ENCODE data around the gene CTSL. TPM values are rescaled to one million over a fixed set of nuclear protein-coding genes. Genes with fewer than 3 reads are reported as not detected.

CTSL gene
- total RNA-seq, 1 donor from 2014 or later, result 139 TPM

DNA sequence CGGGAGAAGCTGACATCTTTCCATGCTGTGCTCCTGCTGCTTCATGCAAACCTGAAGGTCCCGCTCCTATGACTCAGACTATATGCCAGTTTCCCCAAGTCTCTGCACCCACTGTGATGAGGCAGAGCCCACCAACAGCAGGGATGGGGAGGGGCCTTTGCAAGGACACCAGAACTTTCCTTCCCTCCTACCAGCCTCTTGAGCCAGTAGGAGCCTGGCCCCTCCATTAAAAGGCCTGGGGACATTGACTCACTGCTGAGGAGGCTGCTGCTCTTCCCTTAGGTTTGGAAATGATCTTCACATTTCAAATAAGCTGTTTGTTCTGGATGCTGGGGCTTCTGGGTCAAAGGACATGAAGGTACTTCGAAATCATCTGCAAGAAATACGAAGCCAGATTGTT lies 26.1 kb upstream of the CTSL start:
- DNase-seq (ENCODE audit: extremely low read depth, low read depth, low spot score), result no peak

DNA sequence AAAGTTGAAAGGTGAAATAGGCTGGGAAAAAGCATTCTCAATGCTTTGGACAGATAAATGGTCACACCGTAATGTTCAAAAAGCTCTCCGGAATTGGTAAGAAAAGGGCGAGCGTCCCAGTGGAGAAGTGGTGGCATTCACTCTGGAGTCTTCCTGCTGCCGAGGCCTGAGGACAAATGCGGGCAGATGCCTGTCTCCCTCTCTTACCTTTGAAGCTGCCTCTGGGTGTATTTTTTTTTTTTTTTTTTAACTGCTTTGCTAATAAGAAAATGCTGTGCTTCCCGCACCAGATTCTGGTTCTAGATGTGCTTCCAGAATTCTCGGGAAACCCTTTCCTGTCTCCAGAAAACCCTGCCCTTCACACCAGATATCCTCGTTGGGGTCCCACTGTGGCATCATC lies 24.4 kb upstream of the CTSL start:
- DNase-seq (ENCODE audit: extremely low read depth, low read depth, low spot score), result no peak

DNA sequence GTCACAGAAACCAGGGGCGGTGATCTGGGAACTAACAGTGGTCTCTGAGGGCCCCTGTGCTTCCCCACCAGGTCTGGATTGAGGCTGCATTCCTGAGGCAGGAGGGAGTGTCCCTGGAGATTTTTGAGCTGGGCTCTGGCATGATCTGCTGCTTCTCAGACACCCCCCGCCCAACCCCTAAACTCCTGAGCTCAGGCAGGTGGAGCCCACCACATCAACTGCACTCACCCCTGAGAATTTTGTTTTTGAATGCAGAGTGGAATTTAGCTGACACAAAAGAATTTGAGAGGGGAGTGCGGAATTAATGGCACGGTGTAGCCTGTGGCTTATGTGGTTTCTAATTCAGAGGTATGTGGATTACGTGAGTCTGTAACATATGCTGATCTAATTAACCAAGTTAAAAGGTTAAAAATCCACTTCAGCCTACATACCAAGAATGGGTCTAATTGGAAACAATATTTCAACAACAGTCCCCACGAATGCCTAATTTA lies 23.9 kb upstream of the CTSL start:
- DNase-seq (ENCODE audit: extremely low read depth, low read depth, low spot score), result no peak

DNA sequence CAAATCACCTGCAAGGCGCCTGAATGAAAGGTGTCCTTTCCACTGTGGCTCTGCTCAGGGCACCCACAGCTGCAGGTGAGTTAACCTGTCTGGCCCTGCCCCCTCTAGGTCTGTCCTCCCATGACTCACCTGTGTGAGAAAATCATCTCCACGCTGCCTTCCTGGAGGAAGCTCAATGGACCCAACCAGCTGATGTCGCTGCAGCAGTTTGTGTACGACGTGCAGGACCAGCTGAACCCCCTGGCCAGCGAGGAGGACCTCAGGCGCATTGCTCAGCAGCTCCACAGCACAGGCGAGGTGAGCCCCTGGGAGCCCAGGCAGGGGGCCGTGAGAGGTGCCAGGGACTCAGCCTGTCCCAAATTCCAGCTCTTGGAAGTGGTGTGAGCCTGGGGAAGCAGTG lies 23.0 kb upstream of the CTSL start:
- DNase-seq (ENCODE audit: extremely low read depth, low read depth, low spot score), result no peak

DNA sequence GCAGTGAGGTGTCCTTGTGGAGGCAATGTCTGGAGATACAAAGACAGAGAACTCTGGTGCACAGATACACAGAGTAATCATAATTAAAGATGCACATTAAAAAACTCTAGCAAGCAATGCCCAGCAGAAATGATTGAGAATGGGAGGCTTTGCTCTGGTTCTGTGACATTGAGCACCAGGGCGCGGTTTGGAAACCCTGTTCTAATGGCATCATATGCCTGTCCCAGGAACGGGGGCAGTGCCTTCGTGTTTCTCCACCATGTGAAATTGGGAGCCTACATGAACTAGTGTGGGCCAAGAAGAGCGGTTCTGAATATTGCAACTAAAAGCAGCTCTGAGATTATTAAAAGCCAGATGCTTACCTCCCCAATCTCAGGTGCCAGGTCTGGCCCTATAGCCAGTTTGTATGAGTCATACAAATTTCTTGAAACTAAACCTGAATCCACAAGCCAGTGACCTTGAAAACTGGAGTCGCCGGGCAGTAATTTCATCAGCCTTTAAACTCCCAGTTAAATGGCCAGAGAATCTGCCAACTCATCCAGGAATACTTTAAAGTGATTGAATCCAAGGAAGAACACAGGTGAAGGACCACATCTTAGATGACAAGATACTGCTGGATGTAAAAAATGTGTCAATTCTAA lies 22.2 kb upstream of the CTSL start:
- no peak for DNase-seq (ENCODE audit: extremely low read depth, low read depth, low spot score)

DNA sequence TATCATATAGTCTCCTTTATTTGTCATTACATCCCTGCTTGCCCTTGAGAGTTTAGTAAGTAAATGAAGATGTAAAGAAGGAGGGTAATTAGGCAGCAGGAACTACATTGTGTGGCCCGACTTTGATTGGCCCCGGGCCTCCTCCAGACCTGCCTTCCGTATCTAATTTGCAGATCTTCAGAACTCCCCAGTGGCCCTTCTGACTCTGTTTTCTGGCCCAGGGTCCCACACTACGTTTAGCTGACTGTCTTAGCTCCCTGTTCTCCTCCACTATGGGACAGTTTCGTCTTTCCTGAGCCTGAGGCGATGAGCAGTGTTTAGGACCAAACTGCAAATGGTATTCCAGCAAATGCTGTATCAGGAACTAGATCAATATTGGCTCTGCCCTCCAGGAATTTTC lies 21.6 kb upstream of the CTSL start:
- DNase-seq (ENCODE audit: extremely low read depth, low read depth, low spot score), result no peak

DNA sequence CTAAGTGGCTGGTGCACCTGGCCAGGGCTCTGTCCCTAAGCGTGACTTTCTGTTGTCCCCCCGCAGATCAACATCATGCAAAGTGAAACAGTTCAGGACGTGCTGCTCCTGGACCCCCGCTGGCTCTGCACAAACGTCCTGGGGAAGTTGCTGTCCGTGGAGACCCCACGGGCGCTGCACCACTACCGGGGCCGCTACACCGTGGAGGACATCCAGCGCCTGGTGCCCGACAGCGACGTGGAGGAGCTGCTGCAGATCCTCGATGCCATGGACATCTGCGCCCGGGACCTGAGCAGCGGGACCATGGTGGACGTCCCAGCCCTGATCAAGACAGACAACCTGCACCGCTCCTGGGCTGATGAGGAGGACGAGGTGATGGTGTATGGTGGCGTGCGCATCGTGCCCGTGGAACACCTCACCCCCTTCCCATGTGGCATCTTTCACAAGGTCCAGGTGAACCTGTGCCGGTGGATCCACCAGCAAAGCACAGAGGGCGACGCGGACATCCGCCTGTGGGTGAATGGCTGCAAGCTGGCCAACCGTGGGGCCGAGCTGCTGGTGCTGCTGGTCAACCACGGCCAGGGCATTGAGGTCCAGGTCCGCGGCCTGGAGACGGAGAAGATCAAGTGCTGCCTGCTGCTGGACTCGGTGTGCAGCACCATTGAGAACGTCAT lies 19.7 kb upstream of the CTSL start:
- DNase-seq (ENCODE audit: extremely low read depth, low read depth, low spot score), result no peak

DNA sequence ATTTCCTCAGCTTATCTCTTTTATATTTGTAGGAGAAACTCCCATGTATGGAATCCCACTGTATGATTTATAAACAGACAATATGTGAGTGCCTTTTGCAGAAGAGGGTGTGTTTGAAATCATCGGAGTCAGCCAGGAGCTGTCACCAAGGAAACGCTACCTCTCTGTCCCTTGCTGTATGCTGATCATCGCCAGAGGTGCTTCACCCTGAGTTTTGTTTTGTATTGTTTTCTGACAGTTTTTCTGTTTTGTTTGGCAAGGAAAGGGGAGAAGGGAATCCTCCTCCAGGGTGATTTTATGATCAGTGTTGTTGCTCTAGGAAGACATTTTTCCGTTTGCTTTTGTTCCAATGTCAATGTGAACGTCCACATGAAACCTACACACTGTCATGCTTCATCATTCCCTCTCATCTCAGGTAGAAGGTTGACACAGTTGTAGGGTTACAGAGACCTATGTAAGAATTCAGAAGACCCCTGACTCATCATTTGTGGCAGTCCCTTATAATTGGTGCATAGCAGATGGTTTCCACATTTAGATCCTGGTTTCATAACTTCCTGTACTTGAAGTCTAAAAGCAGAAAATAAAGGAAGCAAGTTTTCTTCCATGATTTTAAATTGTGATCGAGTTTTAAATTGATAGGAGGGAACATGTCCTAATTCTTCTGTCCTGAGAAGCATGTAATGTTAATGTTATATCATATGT lies 18.0 kb upstream of the CTSL start:
- no peak for DNase-seq (ENCODE audit: extremely low read depth, low read depth, low spot score)

DNA sequence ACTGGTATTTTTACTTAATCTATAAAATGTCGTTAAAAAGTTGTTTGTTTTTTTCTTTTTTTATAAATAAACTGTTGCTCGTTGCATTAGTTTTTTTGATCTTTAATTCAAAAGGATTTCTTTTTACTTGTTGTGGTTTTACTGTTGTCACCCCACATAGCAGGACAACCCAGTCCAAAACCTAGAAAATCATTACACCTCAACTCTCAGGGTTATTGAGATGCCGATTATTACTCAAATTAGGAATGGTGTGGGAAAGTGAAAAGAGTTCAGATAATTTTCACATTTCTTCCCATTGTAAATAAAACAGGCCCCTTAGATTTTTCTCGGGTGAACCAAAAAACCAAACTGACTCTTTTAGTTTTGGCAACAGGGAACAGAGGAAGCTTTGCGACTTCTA lies 17.4 kb upstream of the CTSL start:
- DNase-seq (ENCODE audit: extremely low read depth, low read depth, low spot score), result no peak

DNA sequence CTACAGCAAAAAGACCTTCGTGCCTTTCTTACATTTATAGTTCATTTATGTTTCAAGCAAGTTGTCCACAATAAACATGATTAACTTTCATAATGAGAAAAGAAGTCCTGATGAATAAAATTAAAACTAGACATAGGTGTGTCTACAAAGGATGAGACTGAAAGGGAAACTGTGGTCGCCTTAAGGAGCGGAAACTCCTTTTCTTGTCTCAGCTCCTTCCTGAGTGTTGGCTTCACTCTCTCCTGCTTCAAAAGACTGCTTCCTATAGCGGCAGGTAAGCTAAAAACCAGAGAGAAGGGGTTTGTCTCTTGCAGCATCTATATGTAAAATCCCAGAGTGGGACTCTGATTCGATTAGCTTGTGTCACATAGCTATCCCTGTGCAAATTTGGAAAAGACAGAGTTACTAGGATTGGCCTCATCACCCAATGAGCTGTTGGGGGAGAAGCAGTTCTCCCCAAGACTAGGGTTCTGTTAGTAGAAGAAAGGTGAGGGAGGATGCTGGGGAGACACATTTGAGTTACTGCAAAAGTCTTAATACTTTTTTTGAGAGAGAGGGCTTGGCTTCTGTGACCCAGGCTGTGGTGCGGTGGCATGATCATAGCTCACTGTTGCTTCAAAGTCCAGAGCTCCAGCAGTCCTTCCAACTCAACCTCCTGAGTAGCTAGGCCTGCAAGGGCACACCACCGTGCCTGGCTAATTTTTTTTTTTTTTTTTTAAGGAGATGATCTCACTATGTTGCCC lies 16.8 kb upstream of the CTSL start:
- DNase-seq (ENCODE audit: extremely low read depth, low read depth, low spot score), result no peak

DNA sequence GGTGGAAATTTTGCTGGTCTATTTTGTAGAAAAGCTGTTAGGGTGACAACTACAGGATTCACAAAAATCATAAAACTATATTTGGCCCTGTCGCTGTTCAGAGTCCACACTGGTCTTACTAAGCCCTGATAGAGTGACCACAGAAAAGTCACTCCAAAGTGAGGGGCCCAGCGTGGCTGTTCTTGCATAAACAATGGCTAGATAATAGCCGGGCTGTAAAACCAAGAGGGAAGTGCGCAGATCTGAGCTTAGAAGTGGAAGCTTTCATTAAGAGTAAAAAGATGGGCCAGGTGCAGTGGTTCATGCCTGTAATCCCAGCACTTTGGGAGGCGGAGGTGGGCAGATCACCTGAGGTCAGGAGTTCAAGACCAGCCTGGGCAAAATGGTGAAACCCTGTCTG lies 15.5 kb upstream of the CTSL start:
- DNase-seq (ENCODE audit: extremely low read depth, low read depth, low spot score), result no peak

DNA sequence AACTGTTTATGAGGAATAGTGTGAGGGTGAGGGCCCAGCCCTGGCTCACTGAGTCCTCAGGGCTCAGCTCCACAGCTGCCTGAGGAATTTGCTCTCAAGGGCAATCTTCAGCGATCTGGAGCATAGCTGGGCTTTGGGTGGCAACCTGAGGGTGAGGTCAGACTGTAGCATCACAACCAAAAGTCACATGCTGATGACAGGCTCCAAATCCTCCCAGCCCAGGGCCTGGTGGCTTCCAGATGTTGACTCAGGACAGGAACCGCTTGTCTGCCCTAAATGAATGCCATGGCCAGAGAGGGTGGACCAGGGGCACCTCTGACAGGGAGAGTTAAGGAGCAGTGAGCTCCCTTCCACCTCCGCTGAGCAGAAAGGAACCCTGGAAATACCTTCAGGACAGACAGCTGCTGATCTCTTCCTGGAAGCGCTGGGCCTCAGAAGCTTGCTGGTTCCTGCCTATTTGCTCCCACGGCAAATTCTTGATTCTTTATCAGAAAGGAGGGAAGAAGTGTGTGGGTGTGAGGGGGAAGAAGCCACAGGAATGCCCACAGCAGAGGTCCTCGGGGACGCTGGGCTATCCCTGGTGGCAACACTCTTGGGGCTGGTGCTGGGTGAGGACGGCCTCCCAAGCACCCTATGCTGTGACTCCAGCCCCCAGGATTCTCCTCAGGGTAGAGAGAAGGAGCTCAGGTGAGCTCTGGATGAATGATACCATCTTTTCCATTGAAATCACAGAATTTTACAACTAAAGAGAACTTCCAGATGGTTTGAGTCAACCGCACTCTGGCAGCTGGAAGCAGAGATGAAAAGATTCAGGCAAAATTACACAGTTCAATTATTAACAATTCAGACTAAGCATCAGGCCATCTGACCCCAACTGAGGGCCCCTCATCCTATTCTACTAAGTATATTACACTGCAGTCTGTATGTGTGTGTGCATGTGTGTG lies 13.8 kb upstream of the CTSL start:
- no peak for DNase-seq (ENCODE audit: extremely low read depth, low read depth, low spot score)

DNA sequence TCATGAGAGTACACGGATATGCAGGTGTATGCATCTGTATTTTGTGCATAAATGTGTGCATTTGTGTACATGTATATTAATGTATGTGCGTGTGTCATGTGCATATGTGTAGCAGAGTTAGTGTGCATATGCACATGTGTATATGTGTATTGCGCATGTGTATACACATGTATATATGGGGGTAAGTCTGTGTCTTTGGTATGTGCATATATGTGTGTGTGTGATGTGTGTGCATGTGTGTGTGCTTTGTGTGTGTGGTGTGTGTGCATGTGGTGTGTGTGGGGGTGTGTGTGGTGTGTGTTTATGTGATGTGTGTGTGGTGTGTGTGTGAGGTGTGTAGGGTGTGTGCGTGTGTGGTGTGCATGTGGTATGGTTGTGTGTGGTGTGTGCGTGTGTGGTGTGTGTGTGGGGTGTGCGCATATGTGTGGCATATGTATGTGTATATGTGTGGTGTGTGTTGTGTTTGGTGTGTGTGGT lies 13.1 kb upstream of the CTSL start:
- DNase-seq (ENCODE audit: extremely low read depth, low read depth, low spot score), result no peak

DNA sequence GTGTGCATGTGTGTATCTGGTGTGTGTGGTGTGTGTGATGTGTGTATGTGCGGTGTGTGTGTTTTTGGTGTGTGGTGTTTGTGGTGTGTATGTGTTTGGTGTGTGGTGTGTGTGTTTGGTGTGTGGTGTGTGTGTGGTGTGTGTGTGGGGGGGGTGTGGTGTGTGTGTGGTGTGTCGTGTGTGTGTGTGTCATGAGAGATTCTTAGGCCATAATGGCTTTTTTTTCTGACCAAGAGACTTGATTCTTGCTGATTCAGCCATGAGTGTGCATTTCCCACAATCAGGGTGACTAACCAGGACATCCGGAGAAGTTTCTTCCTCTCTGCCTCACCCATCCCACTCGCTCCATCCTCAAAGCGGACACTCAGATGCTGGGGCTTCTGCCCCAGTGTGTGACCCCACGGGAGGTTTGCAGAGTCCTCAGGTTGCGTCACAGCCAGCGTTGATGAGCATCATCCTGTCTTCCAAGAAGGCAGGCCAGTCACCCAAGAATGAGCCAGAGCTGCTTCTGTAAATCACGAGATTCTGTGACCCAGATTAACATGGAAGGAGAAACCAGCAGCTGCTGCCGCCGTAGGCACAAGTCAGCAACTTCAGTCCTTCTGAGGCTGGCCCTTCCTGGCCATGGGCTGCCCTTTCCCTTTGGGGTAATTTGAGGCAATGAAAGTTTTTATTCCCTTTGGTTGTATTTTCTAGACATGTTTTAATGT lies 12.5 kb upstream of the CTSL start:
- peak; percentile 68 for DNase-seq (ENCODE audit: extremely low read depth, low read depth, low spot score)

DNA sequence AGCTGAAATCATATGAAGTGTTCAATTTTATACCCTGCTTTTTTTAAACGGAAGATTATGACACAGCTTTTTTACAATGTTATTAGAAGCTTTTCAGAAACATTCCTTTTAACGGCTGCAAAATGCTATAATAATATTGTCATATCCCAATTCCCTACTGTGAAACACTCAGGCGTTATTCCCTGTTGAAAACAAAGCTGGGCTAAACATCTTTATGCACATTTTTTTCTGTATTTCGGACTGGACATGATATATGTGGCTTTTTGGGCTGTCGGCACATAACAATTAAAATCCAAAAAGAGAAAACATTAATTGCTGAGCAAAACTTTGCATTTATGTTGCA lies 12.0 kb upstream of the CTSL start:
- DNase-seq (ENCODE audit: extremely low read depth, low read depth, low spot score), result no peak

DNA sequence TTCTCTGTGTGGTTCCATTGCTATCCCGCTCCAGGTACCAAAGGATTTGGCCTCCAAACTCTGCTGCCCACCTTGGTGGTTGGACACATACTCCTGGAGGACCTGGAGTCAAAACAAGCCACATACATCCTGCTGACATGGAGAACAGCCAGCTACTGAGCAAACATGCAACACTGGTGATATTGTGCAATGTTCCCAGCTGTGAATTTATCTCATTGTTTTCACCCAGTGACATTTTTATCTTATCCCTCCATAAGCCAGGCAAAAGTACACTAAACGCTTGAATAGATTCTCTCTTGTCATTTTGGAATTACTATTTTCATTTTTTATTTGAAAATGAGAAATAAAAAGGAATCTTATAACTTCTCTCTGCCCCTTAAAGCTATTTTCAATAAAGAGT lies 11.1 kb upstream of the CTSL start:
- no peak for DNase-seq (ENCODE audit: extremely low read depth, low read depth, low spot score)

DNA sequence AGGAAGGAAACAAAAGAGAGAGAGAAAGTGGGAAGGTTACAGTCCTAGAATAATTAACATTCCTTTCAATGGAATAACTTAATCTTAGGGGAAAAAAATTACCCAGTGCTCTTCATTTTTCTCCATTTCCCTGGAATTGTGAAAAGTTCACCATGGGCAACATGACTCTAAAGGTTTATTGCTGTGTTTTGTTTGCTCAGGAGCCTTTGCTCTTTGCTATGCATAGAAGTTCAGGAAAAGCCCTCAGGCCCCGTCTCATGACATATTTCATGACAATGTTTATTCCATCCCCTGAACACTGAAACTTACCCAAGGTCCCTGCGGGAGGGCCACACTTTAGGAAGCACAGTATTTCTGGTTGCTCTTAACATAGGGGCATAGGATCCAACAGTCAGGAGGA lies 9.8 kb upstream of the CTSL start:
- no peak for DNase-seq (ENCODE audit: extremely low read depth, low read depth, low spot score)

DNA sequence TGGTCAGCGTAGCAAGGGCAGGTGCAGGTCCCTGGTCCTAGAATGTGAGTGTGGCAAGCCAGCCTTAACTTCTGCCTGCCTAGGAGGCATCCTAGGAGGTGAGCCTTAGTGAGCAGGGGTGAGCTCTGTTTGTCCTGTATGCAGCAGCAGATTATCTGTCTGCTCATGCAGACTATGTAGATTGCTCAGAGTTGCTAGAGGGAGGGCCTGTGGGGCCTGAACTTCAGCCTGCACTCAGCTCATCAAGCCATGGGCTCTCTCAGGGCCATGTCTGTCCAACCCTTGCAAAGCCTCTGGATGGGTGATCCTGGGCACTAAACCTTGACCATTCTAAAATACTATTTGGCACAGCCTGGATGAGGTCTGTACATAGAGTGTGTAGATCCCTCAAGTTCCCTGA lies 8.5 kb upstream of the CTSL start:
- DNase-seq (ENCODE audit: extremely low read depth, low read depth, low spot score), result no peak

DNA sequence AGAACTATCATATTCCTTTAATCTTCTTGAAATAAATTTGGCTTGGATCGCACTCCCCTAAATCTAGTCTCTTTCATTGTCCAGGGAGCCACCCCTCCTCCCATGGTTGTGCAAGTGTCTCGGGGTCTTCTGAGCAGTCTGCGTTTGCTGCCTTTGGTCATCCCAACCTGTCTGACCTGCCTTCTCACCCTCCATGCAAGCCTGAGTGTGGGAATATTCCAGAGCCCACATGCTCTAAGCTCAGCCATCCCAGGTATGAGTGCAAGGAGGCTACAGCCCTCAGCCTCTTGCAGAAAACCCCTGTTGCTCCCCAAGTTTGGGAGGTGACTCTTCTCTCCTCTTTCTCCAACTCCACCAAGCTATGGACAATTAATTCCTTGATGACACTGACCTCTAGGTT lies 7.7 kb upstream of the CTSL start:
- DNase-seq (ENCODE audit: extremely low read depth, low read depth, low spot score), result no peak
